Right kidney (tissue), 1 donor: ENCODE results near the gene TTC21A.

Experiments used
- DNase-seq: peaks from one replicate; pipeline ENCODE4 v3.0.0-alpha.2; 2016

Gene TTC21A

GRCh38 chr3:39115870-39116269 lies 8.4 kb downstream of the TTC21A start:
- no peak for DNase-seq

- no peak for DNase-seq
Observed at GRCh38 chr3:39118079-39118478, 10.6 kb downstream of the TTC21A start.

GRCh38 chr3:39118931-39119660 lies 11.6 kb downstream of the TTC21A start:
- no peak for DNase-seq

DNA sequence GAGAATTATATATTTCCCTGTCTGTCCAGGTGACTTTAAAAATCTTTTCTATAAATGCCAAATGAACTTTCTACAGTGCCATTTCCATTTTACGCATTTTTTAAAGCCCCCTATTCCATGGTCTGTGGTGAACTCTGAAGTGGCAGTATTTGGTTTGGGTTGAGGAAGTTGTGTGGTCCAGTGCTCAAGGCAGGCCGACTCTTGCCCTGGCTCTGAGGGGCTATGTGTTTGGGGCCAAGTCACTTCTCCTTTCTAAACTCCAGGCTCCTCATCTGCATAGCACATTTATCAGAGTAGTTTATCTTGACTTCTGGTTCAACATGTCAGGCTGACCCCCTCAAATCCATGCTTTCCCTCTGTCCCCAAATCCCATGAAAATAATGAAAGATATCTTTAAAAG lies 14.1 kb downstream of the TTC21A start:
- no peak for DNase-seq

DNA sequence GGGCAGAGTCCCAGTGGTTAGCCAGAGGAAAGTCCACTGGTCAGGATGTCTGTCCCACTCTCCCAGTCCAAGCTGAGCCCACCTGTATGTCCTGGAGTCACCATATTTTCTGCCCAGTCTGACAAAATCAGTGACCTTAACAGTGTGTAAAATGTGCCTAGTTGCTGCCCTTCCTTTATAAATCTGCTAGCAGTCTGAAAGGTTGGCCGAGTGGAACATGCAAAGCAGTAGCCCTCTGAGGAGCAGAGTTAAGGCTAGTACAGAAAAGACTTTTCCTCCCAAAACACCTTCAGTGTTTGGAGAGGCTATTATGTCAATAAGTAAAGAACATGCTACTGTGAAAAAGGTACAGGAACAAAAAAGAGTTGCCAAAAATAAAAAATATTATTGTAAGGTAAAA lies 15.3 kb downstream of the TTC21A start:
- DNase-seq: no peak

DNA sequence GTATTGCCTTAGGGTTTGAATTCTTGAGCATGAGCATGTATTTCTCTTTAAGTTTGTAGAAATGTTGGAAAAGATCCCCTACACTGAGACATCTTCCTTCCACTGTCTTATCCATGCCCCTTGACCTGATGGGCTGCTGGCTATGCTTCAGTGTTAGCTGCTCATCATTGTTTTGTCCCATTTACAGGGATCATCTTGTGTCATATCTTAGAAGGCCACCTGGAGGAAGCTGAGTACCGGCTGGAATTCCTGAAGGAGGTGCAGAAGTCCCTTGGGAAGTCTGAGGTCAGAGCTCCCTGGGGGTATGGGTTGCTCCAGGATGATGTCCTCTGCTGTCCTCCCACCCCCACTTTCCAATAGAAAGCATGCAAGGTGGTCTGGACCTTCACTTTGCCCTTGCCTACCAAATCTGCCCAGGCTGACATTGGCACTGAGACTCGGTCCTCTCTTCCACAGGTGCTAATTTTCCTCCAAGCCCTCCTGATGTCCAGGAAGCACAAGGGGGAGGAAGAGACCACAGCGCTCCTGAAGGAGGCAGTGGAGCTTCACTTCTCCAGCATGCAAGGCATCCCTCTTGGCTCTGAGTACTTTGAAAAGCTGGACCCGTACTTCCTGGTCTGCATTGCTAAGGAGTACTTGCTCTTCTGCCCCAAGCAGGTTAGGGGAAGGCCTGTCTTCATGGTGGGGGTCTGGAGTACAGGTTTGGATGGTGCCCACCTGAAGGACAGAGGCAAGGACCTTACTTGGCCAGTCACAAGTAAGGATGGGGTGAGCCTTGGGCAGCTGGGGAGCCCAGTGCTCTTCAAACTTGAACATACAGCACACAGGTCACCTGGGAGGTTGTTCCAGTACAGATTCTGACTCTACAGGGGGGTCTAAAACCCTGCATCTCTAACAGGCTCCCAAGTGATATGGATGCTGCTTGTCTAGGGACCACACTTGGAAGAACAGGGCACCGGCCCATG lies 17.7 kb downstream of the TTC21A start:
- no peak for DNase-seq

GRCh38 chr3:39125841-39126500 lies 18.5 kb downstream of the TTC21A start:
- DNase-seq: no peak

DNA sequence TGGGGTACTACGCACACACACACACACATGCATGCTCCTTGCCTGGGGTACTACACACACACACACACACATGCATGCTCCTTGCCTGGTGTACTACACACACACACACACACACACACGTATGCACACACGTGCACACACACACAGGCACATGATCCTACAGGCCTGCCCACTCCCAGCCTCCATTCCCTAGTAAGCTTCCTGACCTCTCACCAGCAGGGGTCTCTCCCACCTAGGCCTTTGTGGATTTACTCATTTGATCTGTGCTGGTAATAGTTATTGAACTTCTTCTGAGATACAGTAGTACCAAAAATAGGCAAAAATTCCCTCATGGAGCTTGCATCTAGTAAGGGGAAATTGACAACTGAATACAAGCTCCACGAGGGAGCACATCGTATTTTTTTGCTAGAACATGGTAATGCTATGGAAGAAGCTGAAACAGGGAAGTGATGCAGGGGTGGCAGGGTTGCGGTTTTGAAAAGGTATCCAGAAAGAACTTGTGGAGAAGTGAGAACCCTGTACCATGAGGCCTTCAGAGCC lies 19.1 kb downstream of the TTC21A start:
- no peak for DNase-seq

DNA sequence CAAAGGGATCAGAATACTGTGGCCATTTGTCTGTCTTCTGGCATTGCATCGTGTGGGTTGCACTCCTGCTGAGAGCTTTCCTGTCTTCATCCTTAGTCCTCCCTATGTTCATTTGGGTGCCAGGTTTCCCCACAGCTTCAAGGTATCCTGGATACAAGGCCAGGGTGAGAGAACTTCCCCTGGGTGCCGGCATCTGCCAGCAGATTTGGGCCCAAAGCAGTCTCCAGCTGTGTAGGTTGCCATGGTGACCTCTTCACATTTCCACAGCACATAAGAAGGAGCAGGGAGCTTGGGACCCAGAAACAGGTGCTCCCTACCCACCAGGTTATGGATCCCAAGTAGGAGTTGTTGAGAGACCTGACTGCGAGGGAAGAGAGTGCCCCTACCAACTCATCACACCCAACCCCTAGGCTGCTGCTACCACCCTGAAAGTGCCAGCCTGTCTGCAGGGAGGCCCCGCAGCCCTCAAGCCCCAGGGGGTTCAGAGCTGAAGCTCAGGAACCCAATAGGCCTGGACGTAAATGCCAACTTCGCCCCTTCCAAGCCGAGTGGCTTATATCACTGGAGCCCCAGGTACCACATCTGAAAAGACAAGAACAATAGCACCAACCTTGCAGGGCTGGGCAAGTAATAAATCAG lies 19.9 kb downstream of the TTC21A start:
- no peak for DNase-seq

- no peak for DNase-seq
Observed at GRCh38 chr3:39127908-39128304, 20.4 kb downstream of the TTC21A start.

DNA sequence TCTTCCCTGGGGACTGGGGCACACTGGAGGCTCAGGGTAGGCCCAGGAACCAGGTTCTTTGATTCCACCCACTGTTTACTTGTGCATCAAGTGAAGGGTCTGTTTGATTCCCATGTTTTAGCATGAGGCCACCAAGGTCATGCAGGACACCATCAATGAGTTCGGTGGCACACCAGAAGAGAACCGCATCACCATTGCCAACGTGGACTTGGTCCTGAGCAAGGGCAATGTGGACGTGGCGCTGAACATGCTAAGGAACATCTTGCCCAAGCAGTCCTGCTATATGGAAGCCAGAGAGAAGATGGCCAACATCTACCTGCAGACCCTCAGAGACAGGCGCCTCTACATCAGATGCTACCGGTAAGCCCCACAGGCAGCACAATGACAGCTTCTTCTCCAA lies 21.5 kb downstream of the TTC21A start:
- DNase-seq: no peak

- DNase-seq: no peak
Observed at GRCh38 chr3:39130026-39130425, 22.5 kb downstream of the TTC21A start.

GRCh38 chr3:39130693-39131265 lies 23.3 kb downstream of the TTC21A start:
- no peak for DNase-seq

DNA sequence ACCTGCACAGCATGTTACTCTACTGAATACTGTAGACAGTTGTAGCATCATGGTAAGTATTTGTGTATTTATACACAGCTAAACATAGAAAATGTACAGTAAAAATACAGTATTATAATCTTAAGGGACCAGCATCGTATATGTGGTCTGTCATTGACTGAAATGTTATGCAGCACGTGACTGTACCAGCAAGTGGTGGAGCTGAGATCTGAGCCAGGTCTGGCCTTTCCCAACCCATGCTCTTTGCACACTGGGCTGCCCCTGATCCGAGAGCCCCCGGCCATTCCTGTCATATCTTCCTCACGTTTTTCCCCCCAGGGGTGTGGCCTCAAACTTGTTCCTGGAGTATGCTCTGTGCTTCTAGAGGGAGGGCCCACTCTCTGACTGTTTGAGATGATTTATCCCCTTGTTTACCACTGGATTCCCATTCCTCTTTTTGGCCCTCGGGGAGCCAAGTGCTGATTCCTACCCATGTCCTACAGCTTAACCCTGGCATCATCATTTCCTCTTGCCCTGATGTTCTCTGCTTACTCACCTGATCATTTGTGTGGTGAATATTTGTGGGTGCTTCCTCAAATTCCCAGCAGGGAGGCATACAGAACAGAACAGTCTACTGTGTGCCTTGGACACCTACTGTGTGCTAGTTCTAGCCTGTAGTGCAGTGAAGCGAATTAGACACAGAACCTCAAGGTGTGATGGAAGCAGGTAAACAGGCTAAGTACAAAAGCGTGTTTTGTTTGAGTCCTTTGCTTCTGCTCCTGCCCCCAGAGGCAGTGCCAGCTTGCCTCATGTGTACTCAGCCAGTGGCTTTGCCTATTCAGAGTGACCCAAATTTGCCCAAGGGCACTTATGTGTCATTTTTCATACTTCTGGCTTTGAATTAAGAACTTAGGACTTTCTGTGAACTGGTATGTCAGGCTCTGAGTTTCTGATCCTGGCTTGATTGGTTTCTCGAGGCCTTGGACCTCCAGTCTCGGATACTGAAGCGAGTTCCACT lies 24.9 kb downstream of the TTC21A start:
- no peak for DNase-seq

DNA sequence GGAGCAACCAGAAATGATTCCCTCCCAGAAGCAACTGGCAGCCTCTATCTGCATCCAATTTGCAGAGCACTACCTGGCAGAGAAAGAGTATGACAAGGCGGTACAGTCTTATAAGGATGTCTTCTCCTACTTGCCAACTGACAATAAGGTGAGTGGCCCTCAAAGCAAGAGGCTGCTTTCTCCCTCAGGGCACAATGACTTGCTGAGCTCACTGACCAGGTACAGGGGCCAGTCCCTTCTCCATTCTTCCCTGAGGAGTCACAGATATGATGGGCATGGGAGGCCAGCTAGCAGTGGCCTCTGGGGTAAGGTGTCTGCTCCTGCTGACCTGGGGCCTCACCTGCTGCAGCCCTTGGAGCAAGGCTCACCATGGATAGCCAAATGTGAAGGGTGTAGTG lies 25.6 kb downstream of the TTC21A start:
- no peak for DNase-seq

GRCh38 chr3:39133822-39134221 lies 26.3 kb downstream of the TTC21A start:
- DNase-seq: no peak

GRCh38 chr3:39134305-39134704 lies 26.8 kb downstream of the TTC21A start:
- DNase-seq: no peak

DNA sequence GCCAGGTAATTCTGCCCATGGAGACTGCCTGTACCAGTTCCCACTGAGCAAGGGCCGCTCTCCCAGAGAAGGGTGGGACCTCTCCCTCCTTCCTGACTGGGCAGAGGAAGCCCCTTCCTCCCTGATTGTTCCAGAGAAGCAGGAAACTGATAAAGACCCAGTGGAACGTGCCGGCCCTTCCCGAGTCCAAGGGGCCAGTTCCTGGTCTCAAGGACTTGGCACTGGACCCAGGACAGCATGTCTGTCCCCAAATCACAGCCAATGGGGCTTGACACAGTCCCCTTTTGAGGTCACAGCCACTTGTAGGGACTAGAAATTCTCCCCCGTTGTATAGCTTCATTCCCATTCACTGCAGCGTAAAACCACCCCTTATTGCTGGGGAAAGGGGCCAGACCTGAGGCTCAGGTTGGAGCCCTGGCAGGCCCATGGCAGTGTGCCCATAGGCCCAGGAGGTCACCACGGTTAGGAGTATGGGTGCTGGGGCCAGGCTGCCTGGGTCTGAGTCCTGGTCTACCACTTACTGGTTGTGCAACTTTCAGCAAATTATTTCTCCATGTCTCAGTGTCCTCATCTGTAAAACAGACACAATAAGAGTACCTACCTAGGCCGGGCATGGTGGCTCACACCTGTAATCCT lies 27.8 kb downstream of the TTC21A start:
- DNase-seq: no peak

DNA sequence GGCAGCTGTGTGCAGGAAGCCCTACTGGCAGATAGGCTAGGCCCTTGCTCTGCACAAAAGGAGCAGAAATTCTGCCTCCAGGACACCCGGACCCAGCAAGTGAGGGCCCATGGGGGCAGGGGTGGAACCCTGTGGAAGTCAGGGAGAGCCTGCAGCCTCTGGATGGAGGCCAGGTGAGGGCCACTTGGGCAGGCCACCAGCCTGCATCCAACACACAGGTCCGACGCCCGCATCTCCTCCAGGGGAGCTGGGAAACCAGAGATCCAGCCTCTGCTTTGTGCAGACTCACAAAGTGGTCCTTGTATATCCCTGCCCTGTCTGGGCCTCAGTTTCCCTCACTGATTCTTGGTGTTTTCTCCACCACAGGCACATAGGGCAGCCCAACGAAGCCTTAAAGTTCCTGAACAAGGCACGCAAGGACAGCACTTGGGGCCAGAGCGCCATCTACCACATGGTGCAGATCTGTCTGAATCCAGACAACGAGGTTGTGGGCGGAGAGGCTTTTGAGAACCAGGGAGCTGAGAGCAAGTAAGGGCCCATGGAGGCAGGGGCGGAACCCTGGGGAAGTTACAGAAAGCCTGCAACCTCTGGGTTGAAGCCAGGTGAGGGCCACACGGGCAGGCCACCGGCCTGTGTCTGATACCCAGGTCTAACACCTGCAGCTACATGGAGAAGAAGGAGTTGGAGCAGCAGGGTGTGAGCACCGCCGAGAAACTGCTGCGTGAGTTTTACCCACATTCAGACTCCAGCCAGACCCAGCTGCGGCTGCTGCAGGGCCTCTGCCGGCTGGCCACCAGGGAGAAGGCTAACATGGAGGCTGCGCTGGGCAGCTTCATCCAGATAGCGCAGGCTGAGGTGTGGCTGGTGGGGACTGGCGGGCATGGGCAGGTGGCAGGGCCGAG lies 29.3 kb downstream of the TTC21A start:
- DNase-seq: no peak
